ENCODE data around the gene SCN5A.

SCN5A gene

DNA sequence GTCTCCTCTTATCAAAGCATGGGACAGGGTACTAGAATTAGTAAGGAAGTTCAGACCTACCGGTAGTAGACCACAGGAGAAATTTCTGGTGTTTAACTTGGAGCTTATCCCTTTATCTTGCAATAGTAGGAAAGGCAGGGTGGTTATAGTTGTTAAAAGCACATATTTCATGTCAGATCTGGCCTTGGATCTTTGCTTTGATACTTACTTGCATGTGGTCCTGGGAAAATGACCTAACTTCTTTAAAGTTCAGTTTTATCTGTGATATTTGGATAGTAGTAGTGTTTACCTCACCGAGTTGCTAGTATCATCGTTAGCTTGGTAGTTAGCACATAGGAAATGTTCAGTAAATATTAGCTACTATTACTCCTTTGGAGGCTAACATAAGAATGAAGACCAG lies 137.9 kb downstream of the SCN5A start:
- H3K9me3 Mint-ChIP-seq: no peaks in the 10 kb centered on the region
- H3K4me1 Mint-ChIP-seq: no peaks in the 10 kb centered on the region
- no peak overlapping the region for H3K4me3 Mint-ChIP-seq
- H3K27me3 Mint-ChIP-seq (ENCODE audit: low read depth, poor library complexity): no peaks in the 10 kb centered on the region
- TF ChIP-seq, protein P1, sequence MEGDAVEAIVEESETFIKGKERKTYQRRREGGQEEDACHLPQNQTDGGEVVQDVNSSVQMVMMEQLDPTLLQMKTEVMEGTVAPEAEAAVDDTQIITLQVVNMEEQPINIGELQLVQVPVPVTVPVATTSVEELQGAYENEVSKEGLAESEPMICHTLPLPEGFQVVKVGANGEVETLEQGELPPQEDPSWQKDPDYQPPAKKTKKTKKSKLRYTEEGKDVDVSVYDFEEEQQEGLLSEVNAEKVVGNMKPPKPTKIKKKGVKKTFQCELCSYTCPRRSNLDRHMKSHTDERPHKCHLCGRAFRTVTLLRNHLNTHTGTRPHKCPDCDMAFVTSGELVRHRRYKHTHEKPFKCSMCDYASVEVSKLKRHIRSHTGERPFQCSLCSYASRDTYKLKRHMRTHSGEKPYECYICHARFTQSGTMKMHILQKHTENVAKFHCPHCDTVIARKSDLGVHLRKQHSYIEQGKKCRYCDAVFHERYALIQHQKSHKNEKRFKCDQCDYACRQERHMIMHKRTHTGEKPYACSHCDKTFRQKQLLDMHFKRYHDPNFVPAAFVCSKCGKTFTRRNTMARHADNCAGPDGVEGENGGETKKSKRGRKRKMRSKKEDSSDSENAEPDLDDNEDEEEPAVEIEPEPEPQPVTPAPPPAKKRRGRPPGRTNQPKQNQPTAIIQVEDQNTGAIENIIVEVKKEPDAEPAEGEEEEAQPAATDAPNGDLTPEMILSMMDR (IDR thresholded peaks at IDR 0.05): no peak
- peak overlapping the region; percentile 30 for H3K27ac Mint-ChIP-seq
- DNase-seq: no peak
- H3K36me3 Mint-ChIP-seq (ENCODE audit: low read depth): peaks cover 47% of the 10 kb centered on the region

GRCh38 chr3:38510631-38511030 lies 138.9 kb downstream of the SCN5A start:
- Mint-ChIP-seq H3K4me3 (no peak overlapping the region), H3K27me3 (ENCODE audit: low read depth, poor library complexity) (no peaks in the 10 kb centered on the region), H3K27ac (no peak overlapping the region), H3K4me1 (no peaks in the 10 kb centered on the region), H3K9me3 (no peaks in the 10 kb centered on the region), H3K36me3 (ENCODE audit: low read depth) (peaks cover 40% of the 10 kb centered on the region)
- TF ChIP-seq, protein P1 (IDR thresholded peaks at IDR 0.05): no peak
- DNase-seq: no peak

GRCh38 chr3:38509732-38510131 lies 139.8 kb downstream of the SCN5A start:
- TF ChIP-seq, protein P1 (IDR thresholded peaks at IDR 0.05): no peak
- no peaks in the 10 kb centered on the region for H3K27me3 Mint-ChIP-seq (ENCODE audit: low read depth, poor library complexity)
- no peaks in the 10 kb centered on the region for H3K9me3 Mint-ChIP-seq
- no peaks in the 10 kb centered on the region for H3K4me1 Mint-ChIP-seq
- DNase-seq: no peak
- no peak overlapping the region for H3K4me3 Mint-ChIP-seq
- no peak overlapping the region for H3K27ac Mint-ChIP-seq
- peaks cover 38% of the 10 kb centered on the region for H3K36me3 Mint-ChIP-seq (ENCODE audit: low read depth)

- H3K4me1 Mint-ChIP-seq: no peaks in the 10 kb centered on the region
- TF ChIP-seq, protein P1 (IDR thresholded peaks at IDR 0.05): no peak
- peaks cover 27% of the 10 kb centered on the region for H3K36me3 Mint-ChIP-seq (ENCODE audit: low read depth)
- H3K4me3 Mint-ChIP-seq: no peak overlapping the region
- H3K9me3 Mint-ChIP-seq: no peaks in the 10 kb centered on the region
- no peak overlapping the region for H3K27ac Mint-ChIP-seq
- no peak for DNase-seq
- H3K27me3 Mint-ChIP-seq (ENCODE audit: low read depth, poor library complexity): no peaks in the 10 kb centered on the region
Measured at GRCh38 chr3:38507120-38507519, 142.4 kb downstream of the SCN5A start.

DNA sequence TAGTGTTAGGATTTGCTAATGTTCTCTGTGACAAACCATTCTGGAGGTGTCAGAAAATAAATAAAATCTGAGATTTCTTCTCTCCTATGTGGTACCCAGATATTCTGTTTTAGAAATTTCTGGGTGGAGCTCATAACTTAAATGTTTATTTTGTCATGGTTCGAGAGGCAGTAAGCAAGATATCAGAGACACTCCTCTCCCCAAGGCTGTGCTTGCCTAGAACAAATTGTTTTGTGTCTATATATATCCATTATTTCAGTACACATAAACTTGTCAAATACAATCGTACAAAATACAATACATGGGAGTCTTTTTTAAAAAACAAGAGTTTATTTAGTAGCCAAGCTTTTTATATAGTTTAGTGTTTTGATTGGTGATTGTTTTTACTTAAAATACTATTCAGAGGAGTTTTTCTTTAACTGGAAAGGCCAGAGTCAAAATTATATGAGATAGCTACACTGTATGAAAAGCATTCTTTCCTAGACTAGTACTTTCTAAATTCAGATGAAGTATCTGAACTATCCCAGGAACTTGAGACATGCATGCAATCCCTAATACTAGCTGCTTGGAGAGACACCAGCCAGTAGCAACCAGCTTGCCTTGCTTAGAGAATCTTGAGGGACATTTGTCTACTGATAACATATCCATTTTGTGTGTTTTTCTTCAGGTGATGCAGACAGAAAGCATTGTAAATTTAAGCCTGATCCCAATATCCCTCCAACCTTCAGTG lies 148.6 kb downstream of the SCN5A start:
- Mint-ChIP-seq H3K4me1 (peaks cover 9% of the 10 kb centered on the region), H3K27ac (no peak overlapping the region), H3K36me3 (ENCODE audit: low read depth) (peaks cover 19% of the 10 kb centered on the region), H3K9me3 (no peaks in the 10 kb centered on the region), H3K4me3 (no peak overlapping the region), H3K27me3 (ENCODE audit: low read depth, poor library complexity) (peaks cover 5% of the 10 kb centered on the region)
- no peak for DNase-seq
- TF ChIP-seq, protein P1 (IDR thresholded peaks at IDR 0.05): no peak
